Measurements from ENCODE around the gene LRCH3.

Gene LRCH3

GRCh38 chr3:197835509-197835908, 44.5 kb downstream of the LRCH3 start:
- Histone ChIP-seq H2BK12ac (ENCODE audit: low read length in 2 of 2) (no peak overlapping the region), H4K8ac (ENCODE audit: low read length) (no peak overlapping the region), H3K4me2 (ENCODE audit: low read length, poor library complexity, severe bottlenecking) (no peak overlapping the region), H2BK120ac (ENCODE audit: low read depth, low read length) (no peak overlapping the region), H3K9ac (ENCODE audit: low read length) (no peak overlapping the region), H3K4me3 (ENCODE audit: insufficient read depth in 1 of 2, low read depth in 1 of 2, low read length in 2 of 2) (no peak overlapping the region), H2AFZ (ENCODE audit: low read depth, low read length) (no peak overlapping the region), H3K9me3 (ENCODE audit: control insufficient read depth, low read length) (no peaks in the 10 kb centered on the region), H3K18ac (ENCODE audit: low read depth in 1 of 2, low read length in 2 of 2) (no peak overlapping the region), H3K79me1 (replicated peaks; ENCODE audit: low read length, poor library complexity, severe bottlenecking) (peaks cover 11% of the 10 kb centered on the region), H3K36me3 (ENCODE audit: control insufficient read depth in 1 of 2, insufficient read depth in 2 of 2, low read depth in 1 of 2, low read length in 2 of 2) (peaks cover 24 to 92% of the 10 kb centered on the region in 2 experiments), H4K91ac (ENCODE audit: low read length) (no peak overlapping the region), H3K27ac (ENCODE audit: low read length, poor library complexity, severe bottlenecking) (no peak overlapping the region), H3K27me3 (ENCODE audit: control insufficient read depth in 1 of 2, insufficient read depth in 1 of 2, low read length in 2 of 2) (no peaks in the 10 kb centered on the region), H2BK5ac (ENCODE audit: low read depth, low read length, poor library complexity, severe bottlenecking) (no peak overlapping the region), H3K23ac (ENCODE audit: low read length in 2 of 2) (no peak overlapping the region), H3K14ac (ENCODE audit: low read length in 2 of 2) (no peak overlapping the region), H3K4ac (ENCODE audit: low read depth in 1 of 2, low read length in 2 of 2) (no peak overlapping the region), H2BK15ac (ENCODE audit: low read depth, poor library complexity, severe bottlenecking) (no peak overlapping the region), H2AK5ac (ENCODE audit: low read length, severe bottlenecking) (no peak overlapping the region), H3K4me1 (ENCODE audit: control insufficient read depth, insufficient read depth, low read depth, low read length) (no peaks in the 10 kb centered on the region)
- DNase-seq = no peak
- WGBS = 100% methylated on average over 2 of the region's 5 CpGs

DNA sequence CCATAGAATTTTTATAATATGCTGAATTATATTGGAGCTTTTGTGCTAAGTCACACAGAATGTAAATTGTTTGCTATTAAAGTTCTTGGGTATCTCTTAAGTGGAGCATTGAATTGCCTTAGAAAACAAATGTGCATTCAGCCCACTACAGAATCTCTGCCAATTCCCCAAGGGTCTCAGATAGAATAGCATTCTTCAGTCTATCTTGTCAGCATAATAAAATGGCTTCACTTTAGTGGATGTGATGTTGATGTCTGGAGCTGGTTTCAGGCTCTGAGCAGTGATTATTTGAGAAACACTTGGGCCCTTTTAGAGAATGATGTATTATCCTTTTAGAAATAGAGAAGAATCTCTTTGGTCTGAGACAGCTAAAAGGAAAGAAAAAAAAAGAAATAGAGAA, 45.2 kb downstream of the LRCH3 start:
- no peak overlapping the region for H2BK12ac ChIP-seq (ENCODE audit: low read length in 2 of 2)
- H3K9ac ChIP-seq (ENCODE audit: low read length) = no peak overlapping the region
- H2BK5ac ChIP-seq (ENCODE audit: low read depth, low read length, poor library complexity, severe bottlenecking) = no peak overlapping the region
- H2BK15ac ChIP-seq (ENCODE audit: low read depth, poor library complexity, severe bottlenecking) = no peak overlapping the region
- H3K27ac ChIP-seq (ENCODE audit: low read length, poor library complexity, severe bottlenecking) = no peak overlapping the region
- no peaks in the 10 kb centered on the region for H3K4me1 ChIP-seq (ENCODE audit: control insufficient read depth, insufficient read depth, low read depth, low read length)
- no peak overlapping the region for H3K4ac ChIP-seq (ENCODE audit: low read depth in 1 of 2, low read length in 2 of 2)
- H3K23ac ChIP-seq (ENCODE audit: low read length in 2 of 2) = no peak overlapping the region
- H3K14ac ChIP-seq (ENCODE audit: low read length in 2 of 2) = no peak overlapping the region
- no peak overlapping the region for H2AK5ac ChIP-seq (ENCODE audit: low read length, severe bottlenecking)
- H2AFZ ChIP-seq (ENCODE audit: low read depth, low read length) = no peak overlapping the region
- no peak overlapping the region for H2BK120ac ChIP-seq (ENCODE audit: low read depth, low read length)
- H3K4me3 ChIP-seq (ENCODE audit: insufficient read depth in 1 of 2, low read depth in 1 of 2, low read length in 2 of 2) = no peak overlapping the region
- DNase-seq = no peak
- H3K79me1 ChIP-seq (replicated peaks; ENCODE audit: low read length, poor library complexity, severe bottlenecking) = peaks cover 12% of the 10 kb centered on the region
- no peaks in the 10 kb centered on the region for H3K27me3 ChIP-seq (ENCODE audit: control insufficient read depth in 1 of 2, insufficient read depth in 1 of 2, low read length in 2 of 2)
- no peak overlapping the region for H4K91ac ChIP-seq (ENCODE audit: low read length)
- no peak overlapping the region for H4K8ac ChIP-seq (ENCODE audit: low read length)
- H3K18ac ChIP-seq (ENCODE audit: low read depth in 1 of 2, low read length in 2 of 2) = no peak overlapping the region
- peaks cover 25 to 92% of the 10 kb centered on the region in 2 experiments for H3K36me3 ChIP-seq (ENCODE audit: control insufficient read depth in 1 of 2, insufficient read depth in 2 of 2, low read depth in 1 of 2, low read length in 2 of 2)
- H3K9me3 ChIP-seq (ENCODE audit: control insufficient read depth, low read length) = no peaks in the 10 kb centered on the region
- no peak overlapping the region for H3K4me2 ChIP-seq (ENCODE audit: low read length, poor library complexity, severe bottlenecking)

DNA sequence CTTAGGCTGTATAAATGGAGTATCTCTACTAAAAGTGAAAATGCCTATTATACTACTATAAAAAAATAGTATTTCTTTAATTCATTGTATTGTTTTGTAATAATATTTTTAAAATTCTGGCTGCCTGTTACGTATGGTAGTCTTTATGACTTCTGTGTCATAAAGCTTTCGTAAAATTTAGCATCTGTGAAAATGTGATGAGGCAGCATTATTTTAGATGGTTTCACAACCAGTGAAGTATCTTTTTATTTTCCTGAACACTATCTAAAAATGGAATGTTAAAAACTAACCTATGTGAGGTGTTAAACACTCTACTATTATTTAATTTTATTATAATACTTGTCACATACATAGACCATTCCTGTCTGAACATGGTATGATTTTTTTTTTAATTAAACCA, 46.2 kb downstream of the LRCH3 start:
- Histone ChIP-seq H3K9me3 (ENCODE audit: control insufficient read depth, low read length) (no peaks in the 10 kb centered on the region), H3K9ac (ENCODE audit: low read length) (no peak overlapping the region), H2AK5ac (ENCODE audit: low read length, severe bottlenecking) (no peak overlapping the region), H3K4me1 (ENCODE audit: control insufficient read depth, insufficient read depth, low read depth, low read length) (no peaks in the 10 kb centered on the region), H3K79me1 (replicated peaks; ENCODE audit: low read length, poor library complexity, severe bottlenecking) (peaks cover 10% of the 10 kb centered on the region), H4K8ac (ENCODE audit: low read length) (no peak overlapping the region), H3K27me3 (ENCODE audit: control insufficient read depth in 1 of 2, insufficient read depth in 1 of 2, low read length in 2 of 2) (no peaks in the 10 kb centered on the region), H2BK15ac (ENCODE audit: low read depth, poor library complexity, severe bottlenecking) (no peak overlapping the region), H2BK5ac (ENCODE audit: low read depth, low read length, poor library complexity, severe bottlenecking) (no peak overlapping the region), H3K18ac (ENCODE audit: low read depth in 1 of 2, low read length in 2 of 2) (no peak overlapping the region), H3K23ac (ENCODE audit: low read length in 2 of 2) (no peak overlapping the region), H3K4me3 (ENCODE audit: insufficient read depth in 1 of 2, low read depth in 1 of 2, low read length in 2 of 2) (no peak overlapping the region), H2AFZ (ENCODE audit: low read depth, low read length) (no peak overlapping the region), H3K4ac (ENCODE audit: low read depth in 1 of 2, low read length in 2 of 2) (no peak overlapping the region), H3K14ac (ENCODE audit: low read length in 2 of 2) (no peak overlapping the region), H3K27ac (ENCODE audit: low read length, poor library complexity, severe bottlenecking) (no peak overlapping the region), H2BK12ac (ENCODE audit: low read length in 2 of 2) (no peak overlapping the region), H3K4me2 (ENCODE audit: low read length, poor library complexity, severe bottlenecking) (no peak overlapping the region), H3K36me3 (ENCODE audit: control insufficient read depth in 1 of 2, insufficient read depth in 2 of 2, low read depth in 1 of 2, low read length in 2 of 2) (peaks cover 22 to 92% of the 10 kb centered on the region in 2 experiments), H2BK120ac (ENCODE audit: low read depth, low read length) (no peak overlapping the region), H4K91ac (ENCODE audit: low read length) (no peak overlapping the region)
- no peak for DNase-seq
- WGBS = 100% methylated on average over 2 of the region's 2 CpGs

GRCh38 chr3:197841789-197842188, 50.7 kb downstream of the LRCH3 start:
- no peak overlapping the region for H2BK12ac ChIP-seq (ENCODE audit: low read length in 2 of 2)
- H3K23ac ChIP-seq (ENCODE audit: low read length in 2 of 2) = no peak overlapping the region
- H3K4me2 ChIP-seq (ENCODE audit: low read length, poor library complexity, severe bottlenecking) = no peak overlapping the region
- no peak overlapping the region for H2BK5ac ChIP-seq (ENCODE audit: low read depth, low read length, poor library complexity, severe bottlenecking)
- H3K36me3 ChIP-seq (ENCODE audit: control insufficient read depth in 1 of 2, insufficient read depth in 2 of 2, low read depth in 1 of 2, low read length in 2 of 2) = peaks cover 40 to 87% of the 10 kb centered on the region in 2 experiments
- H3K79me1 ChIP-seq (replicated peaks; ENCODE audit: low read length, poor library complexity, severe bottlenecking) = peaks cover 11% of the 10 kb centered on the region
- H3K4me3 ChIP-seq (ENCODE audit: insufficient read depth in 1 of 2, low read depth in 1 of 2, low read length in 2 of 2) = no peak overlapping the region
- no peak overlapping the region for H3K18ac ChIP-seq (ENCODE audit: low read depth in 1 of 2, low read length in 2 of 2)
- no peak overlapping the region for H4K8ac ChIP-seq (ENCODE audit: low read length)
- no peak overlapping the region for H4K91ac ChIP-seq (ENCODE audit: low read length)
- H3K14ac ChIP-seq (ENCODE audit: low read length in 2 of 2) = no peak overlapping the region
- H3K9ac ChIP-seq (ENCODE audit: low read length) = no peak overlapping the region
- no peak overlapping the region for H3K4ac ChIP-seq (ENCODE audit: low read depth in 1 of 2, low read length in 2 of 2)
- H3K27me3 ChIP-seq (ENCODE audit: control insufficient read depth in 1 of 2, insufficient read depth in 1 of 2, low read length in 2 of 2) = no peaks in the 10 kb centered on the region
- 96% methylated on average over 4 of the region's 5 CpGs for WGBS
- H3K9me3 ChIP-seq (ENCODE audit: control insufficient read depth, low read length) = no peaks in the 10 kb centered on the region
- H2BK15ac ChIP-seq (ENCODE audit: low read depth, poor library complexity, severe bottlenecking) = no peak overlapping the region
- H3K4me1 ChIP-seq (ENCODE audit: control insufficient read depth, insufficient read depth, low read depth, low read length) = no peaks in the 10 kb centered on the region
- no peak for DNase-seq
- H2AFZ ChIP-seq (ENCODE audit: low read depth, low read length) = no peak overlapping the region
- no peak overlapping the region for H3K27ac ChIP-seq (ENCODE audit: low read length, poor library complexity, severe bottlenecking)
- no peak overlapping the region for H2BK120ac ChIP-seq (ENCODE audit: low read depth, low read length)
- H2AK5ac ChIP-seq (ENCODE audit: low read length, severe bottlenecking) = no peak overlapping the region
